Fibroblast of pulmonary artery (primary cell): Measurements from ENCODE around the gene LYPD1.
"Not testable (repeated sequence)": the region's sequence is repeated elsewhere in the genome, so short reads cannot be mapped to it uniquely, and the experiment has no call there.

ENCODE experiments used
- DNase-seq: peaks from one replicate; pipeline ENCODE4 v3.0.0-alpha.2; 2010; ENCODE audit warnings: low read depth
- H3K4me3 ChIP-seq: replicated peaks from 2 replicates; pipeline ENCODE4 v1.5.1; 2011; ENCODE audit warnings: low read depth, mild to moderate bottlenecking, control low read depth, low read length, moderate library complexity
- CTCF ChIP-seq: IDR thresholded peaks from 2 replicates; pipeline ENCODE4 v1.5.1; 2011; ENCODE audit warnings: mild to moderate bottlenecking, control low read depth, low read length, inconsistent platforms; ENCODE audit errors: missing control alignments

The LYPD1 gene

GRCh38 chr2:132669908-132670495 is at the start of gene LYPD1:
Gene LYPD1 (minus strand): TSS chr2:132670205. CDS start chr2:132669932, 273 bp downstream.
- TF ChIP-seq CTCF: no peak
- DNase-seq: no peak
- H3K4me3 ChIP-seq: peak within 1 kb of the TSS; percentile 53

GRCh38 chr2:132719480-132719879 is 49.5 kb upstream of the LYPD1 start:
- no peak for DNase-seq
- no peak overlapping the region for H3K4me3 ChIP-seq
- TF ChIP-seq CTCF: no peak

- DNase-seq: no peak
- no peak for TF ChIP-seq CTCF
- H3K4me3 ChIP-seq: no peak overlapping the region
Measured at GRCh38 chr2:132716954-132717353, 46.9 kb upstream of the LYPD1 start.

GRCh38 chr2:132715386-132716351 is 45.7 kb upstream of the LYPD1 start:
- DNase-seq: no peak
- no peak overlapping the region for H3K4me3 ChIP-seq
- TF ChIP-seq CTCF: no peak

GRCh38 chr2:132703396-132703795 is 33.4 kb upstream of the LYPD1 start:
- DNase-seq: peak; percentile 23
- no peak for TF ChIP-seq CTCF
- H3K4me3 ChIP-seq: no peak overlapping the region

- no peak overlapping the region for H3K4me3 ChIP-seq
- DNase-seq: no peak
- no peak for TF ChIP-seq CTCF
Measured at GRCh38 chr2:132701810-132702209, 31.8 kb upstream of the LYPD1 start.

- not testable (repeated sequence) for H3K4me3 ChIP-seq, DNase-seq
Measured at GRCh38 chr2:132699802-132700201, 29.8 kb upstream of the LYPD1 start.

- not testable (repeated sequence) for H3K4me3 ChIP-seq, DNase-seq
Measured at GRCh38 chr2:132698347-132698746, 28.3 kb upstream of the LYPD1 start.
